HT1080 (cell line): ENCODE measurements around the gene SLC10A7. TPM values are rescaled to one million over a fixed set of nuclear protein-coding genes. Genes with fewer than 3 reads are reported as not detected.
A peak's percentile ranks its signal among the peaks of the same experiment; 100 is the strongest.
"Not testable (repeated sequence)": the region's sequence is repeated elsewhere in the genome, so short reads cannot be mapped to it uniquely, and the experiment has no call there.

Experiments used
- DNase-seq: peaks from one replicate; pipeline ENCODE4 v3.0.0-alpha.2; 2015; ENCODE audit warnings: low read depth
- total RNA-seq: library from RNA; depleted of rRNA; stranded (reverse); fragments of >200 nt; shearing (Covaris generic); gene quantifications from 2 replicates; pipeline ENCODE4 v1.2.3, GENCODE V29; 2014

The SLC10A7 gene
- total RNA-seq, 1 experiment from 2014 or later = 5.6 TPM

GRCh38 chr4:146367347-146367746, 154.4 kb downstream of the SLC10A7 start:
- DNase-seq = no peak

GRCh38 chr4:146359771-146360170, 162.0 kb downstream of the SLC10A7 start:
- no peak for DNase-seq

GRCh38 chr4:146350114-146350513, 171.6 kb downstream of the SLC10A7 start:
- not testable (repeated sequence) for DNase-seq

GRCh38 chr4:146349306-146349705, 172.4 kb downstream of the SLC10A7 start:
- no peak for DNase-seq

GRCh38 chr4:146347822-146348221, 173.9 kb downstream of the SLC10A7 start:
- DNase-seq = no peak

DNA sequence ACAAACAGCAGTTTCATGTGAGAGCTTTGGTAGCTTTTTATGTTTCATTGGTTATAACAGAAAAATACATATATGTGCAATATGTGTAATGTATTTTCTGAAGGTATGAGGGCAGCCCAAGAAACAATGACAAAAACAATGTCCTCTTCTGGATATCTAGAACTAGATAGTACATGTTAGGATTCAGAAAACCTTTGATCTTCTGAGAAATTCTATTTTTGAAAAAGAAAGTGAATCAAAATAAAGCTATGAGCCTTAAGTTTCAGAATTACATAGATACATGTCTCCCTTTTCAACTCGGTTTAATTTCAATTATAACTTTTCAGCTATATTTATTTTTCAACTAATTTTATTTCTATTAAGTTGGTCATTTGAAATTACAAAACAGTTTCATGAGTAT, 175.5 kb downstream of the SLC10A7 start:
- DNase-seq = no peak

- DNase-seq = no peak
Observed at GRCh38 chr4:146343776-146344175, 178.0 kb downstream of the SLC10A7 start.

DNA sequence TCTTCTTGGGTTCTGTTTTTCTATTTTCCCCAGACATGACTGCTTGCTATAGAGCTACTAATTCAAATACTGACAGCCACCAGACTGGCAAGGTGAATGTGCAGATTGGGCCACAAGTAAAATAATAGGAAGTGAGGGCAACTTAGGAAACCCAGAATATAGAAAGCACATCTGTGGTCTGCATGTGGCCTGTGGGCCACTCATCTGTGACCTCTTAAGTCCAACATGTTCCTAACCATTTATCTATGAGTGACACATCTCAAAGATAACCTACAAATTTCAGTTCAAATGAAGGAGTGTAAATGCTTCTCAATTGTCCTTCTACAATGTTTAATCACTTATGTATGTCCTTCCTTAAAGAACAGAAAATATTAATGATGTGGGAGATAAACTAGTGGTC, 178.5 kb downstream of the SLC10A7 start:
- DNase-seq = no peak

DNA sequence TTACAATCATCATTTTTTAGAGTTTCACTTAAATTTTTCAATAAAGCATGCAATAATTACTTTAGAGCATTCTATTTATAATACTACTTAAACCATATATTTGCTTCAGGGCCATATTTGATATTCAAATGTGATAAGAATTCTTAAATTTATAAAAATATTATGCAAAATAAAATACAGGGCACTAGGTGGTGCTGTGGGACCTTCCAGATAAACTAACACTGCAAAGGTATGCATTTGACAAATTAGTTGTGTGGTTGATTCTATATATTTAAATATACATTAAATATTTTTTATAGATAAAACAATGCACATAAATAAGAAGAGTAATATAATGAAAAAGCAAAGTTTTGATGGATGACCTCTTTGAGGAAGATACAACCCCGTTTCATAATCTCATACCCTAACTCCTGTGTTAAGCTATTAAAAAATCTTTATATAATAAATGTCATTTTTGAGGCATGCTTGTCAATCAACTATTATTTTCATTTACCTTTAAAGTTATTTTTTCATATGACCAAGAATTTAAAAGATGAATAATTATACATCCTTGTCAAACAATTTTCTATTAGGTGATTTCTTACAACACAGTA, 179.0 kb downstream of the SLC10A7 start:
- no peak for DNase-seq

- no peak for DNase-seq
Observed at GRCh38 chr4:146340798-146341197, 180.9 kb downstream of the SLC10A7 start.

GRCh38 chr4:146338512-146338911, 183.2 kb downstream of the SLC10A7 start:
- DNase-seq = peak; percentile 33

GRCh38 chr4:146336410-146336807, 185.3 kb downstream of the SLC10A7 start:
- no peak for DNase-seq

GRCh38 chr4:146335763-146336409, 185.9 kb downstream of the SLC10A7 start:
- DNase-seq = no peak

GRCh38 chr4:146334862-146335449, 186.8 kb downstream of the SLC10A7 start:
- DNase-seq = no peak

GRCh38 chr4:146333895-146334262, 187.9 kb downstream of the SLC10A7 start:
- no peak for DNase-seq

DNA sequence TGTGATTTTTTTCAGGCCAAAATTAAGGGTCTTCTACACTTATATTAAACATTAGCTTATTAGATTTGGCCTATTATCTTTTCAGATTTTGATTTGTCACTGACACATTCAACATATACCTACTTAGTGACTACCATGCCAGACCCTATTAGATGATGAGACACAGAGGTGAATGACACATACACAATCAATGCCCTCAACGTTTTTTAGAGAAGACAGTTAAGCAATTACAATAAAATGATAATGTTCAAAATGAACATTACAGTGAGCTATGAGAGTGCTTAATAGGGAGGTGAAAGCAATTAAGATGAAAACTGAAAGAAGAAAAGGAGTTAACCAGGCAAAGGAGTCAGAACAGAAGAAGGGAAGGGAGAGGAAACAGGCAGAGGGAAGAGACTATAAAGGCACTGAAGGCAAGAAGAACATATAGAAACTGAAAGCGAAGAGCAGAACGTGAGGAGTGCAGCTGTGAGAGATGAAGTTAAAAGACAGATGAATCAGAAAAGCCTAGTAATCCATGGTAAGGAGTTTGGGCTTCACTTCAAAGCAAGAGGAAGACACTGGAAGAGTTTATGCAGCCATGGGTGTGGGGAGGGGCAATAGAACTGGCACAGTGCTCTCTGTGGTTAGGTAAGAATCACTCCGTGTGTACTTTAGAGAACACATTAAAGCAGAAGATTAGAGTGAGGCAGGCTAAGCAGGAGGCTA, 188.4 kb downstream of the SLC10A7 start:
- DNase-seq = peak; percentile 95

- DNase-seq = peak; percentile 66
Observed at GRCh38 chr4:146330392-146330791, 191.3 kb downstream of the SLC10A7 start.

- DNase-seq = peak; percentile 81
Observed at GRCh38 chr4:146329050-146329716, 192.6 kb downstream of the SLC10A7 start.

DNA sequence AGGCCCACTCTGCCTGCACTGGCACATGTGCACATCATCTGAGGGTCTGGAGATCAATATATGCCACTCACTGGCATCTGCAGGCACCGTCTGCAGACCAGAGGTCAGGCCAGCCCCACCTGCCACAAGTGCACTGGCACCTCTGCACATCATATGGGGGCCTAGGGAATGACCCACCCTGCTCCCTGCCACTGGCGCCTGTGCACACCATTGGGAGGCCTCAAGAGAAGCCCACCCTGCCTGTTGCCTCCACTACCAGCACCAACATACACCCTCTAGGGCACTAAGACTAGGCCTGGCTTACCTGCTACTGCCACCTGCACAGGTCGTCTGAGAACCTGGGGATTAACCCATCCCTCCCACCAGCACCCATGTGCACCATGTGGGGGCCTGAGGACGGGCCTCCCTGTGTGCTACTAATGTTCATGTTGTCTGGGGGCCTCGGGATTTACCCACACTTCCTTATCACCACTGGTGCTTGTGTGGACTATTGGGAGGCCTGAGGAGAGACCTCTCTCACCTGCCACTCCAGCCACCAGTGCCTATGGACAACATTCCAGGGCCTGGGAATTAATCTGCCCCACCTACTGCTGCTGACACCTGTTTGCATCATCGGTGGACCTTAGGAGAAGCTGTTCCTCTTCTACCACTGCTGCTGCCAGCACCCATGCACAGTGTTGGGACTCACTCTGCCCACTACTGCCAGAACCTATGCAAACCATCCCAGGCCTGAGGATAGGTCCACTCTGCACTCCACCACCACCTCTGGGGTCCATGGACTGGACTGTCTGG, 193.7 kb downstream of the SLC10A7 start:
- no peak for DNase-seq

DNA sequence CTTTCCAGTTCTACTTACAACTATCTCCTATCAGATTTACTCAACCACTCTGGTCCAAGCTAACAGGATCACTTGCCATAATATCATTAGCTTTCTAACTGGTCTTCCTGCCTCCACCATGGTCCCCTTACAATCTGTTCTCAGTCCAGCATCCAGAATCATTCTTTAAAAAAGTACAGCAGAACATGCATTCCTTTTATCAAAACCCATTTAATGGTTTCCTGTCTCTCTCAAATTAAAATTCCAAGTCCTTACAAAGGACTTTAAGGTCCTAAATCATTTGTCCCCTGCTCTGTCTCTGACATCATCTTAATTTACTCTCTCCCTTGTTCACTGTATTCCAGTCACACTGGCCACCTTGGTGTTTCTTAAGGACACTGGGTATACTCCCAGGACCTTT, 202.8 kb downstream of the SLC10A7 start:
- DNase-seq = no peak

GRCh38 chr4:146317783-146318182, 204.0 kb downstream of the SLC10A7 start:
- DNase-seq = no peak
